DMS53 treated with DMSO at 0.1 percent for 48 hours (cell line): ENCODE measurements around the gene ISLR2.
A peak's percentile ranks its signal among the peaks of the same experiment; 100 is the strongest.

Experiments used
- DNase-seq: peaks from one replicate; lab custom pipeline; 2025; ENCODE audit not compliant: unreplicated experiment; lab: John Stamatoyannopoulos, UW

ISLR2 gene

GRCh38 chr15:74127954-74128784 is 2.2 kb upstream of the ISLR2 start:
- DNase-seq, result peak; percentile 29

- DNase-seq, result no peak
These were observed 1.4 kb upstream of the ISLR2 start for GRCh38 chr15:74128785-74129585.

GRCh38 chr15:74129586-74130154 is 716 bp upstream of the ISLR2 start:
- peak; percentile 6 for DNase-seq

GRCh38 chr15:74130849-74131627 is 652 bp downstream of the ISLR2 start:
- no peak for DNase-seq

GRCh38 chr15:74131628-74132413 is 1.4 kb downstream of the ISLR2 start:
- no peak for DNase-seq

GRCh38 chr15:74132681-74133651 is 2.6 kb downstream of the ISLR2 start:
- no peak for DNase-seq

GRCh38 chr15:74133694-74134386 is 3.5 kb downstream of the ISLR2 start:
- no peak for DNase-seq

GRCh38 chr15:74134387-74135027 is 4.1 kb downstream of the ISLR2 start:
- DNase-seq, result peak; percentile 73

GRCh38 chr15:74135041-74135565 is 4.7 kb downstream of the ISLR2 start:
- DNase-seq, result no peak

- no peak for DNase-seq
These were observed 6.1 kb downstream of the ISLR2 start for GRCh38 chr15:74136540-74136813.

GRCh38 chr15:74136814-74137536 is 6.6 kb downstream of the ISLR2 start:
- no peak for DNase-seq

GRCh38 chr15:74137537-74137894 is 7.1 kb downstream of the ISLR2 start:
- DNase-seq, result no peak

GRCh38 chr15:74138642-74139041 is 8.3 kb downstream of the ISLR2 start:
- DNase-seq, result no peak

- DNase-seq, result no peak
These were observed 11.2 kb downstream of the ISLR2 start for GRCh38 chr15:74141591-74141990.

- DNase-seq, result peak; percentile 13
These were observed 13.9 kb downstream of the ISLR2 start for GRCh38 chr15:74144153-74144775.

- no peak for DNase-seq
These were observed 16.0 kb downstream of the ISLR2 start for GRCh38 chr15:74146277-74146800.

GRCh38 chr15:74147051-74147450 is 16.7 kb downstream of the ISLR2 start:
- no peak for DNase-seq
